HG03469 (cell line): ENCODE results near the gene HELZ.
"Not testable (repeated sequence)": the region's sequence is repeated elsewhere in the genome, so short reads cannot be mapped to it uniquely, and the experiment has no call there.

Source experiments
- ATAC-seq: cut with Tn5 transposase; IDR thresholded peaks from one replicate; pipeline ENCODE4 v1.9.1; 2021; ENCODE audit warnings: mild to moderate bottlenecking, moderate library complexity, moderate number of reproducible peaks; ENCODE audit not compliant: unreplicated experiment

The HELZ gene

GRCh38 chr17:67054011-67054591 lies 190.9 kb downstream of the HELZ start:
- ATAC-seq, result no peak

DNA sequence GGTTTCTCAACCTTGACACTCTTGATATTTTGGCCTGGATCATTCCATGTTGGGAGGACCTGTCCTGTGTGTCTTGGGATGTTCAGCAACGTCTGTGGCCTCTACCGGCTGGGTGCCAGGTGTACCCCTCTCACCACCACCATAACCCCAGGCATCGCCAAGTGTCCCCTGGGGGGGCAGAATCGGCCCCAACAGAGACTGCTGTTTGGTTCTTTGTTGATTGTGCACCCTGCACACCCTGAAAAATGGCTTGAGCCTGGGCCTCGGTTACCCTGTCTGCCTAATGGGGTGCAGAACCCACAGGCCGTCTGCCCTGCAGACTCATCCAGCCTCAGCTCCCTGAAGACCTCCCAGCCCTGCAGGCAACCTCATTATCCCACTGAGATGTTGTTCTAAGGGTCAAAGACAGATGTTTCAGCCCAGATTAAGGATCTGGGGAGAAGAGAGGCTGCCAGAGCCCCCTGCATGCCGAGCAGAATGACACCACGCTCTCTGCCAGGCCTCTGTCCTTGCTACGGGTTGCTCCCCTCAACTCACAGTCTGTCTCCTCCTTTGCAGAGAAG lies 191.5 kb downstream of the HELZ start:
- no peak for ATAC-seq

DNA sequence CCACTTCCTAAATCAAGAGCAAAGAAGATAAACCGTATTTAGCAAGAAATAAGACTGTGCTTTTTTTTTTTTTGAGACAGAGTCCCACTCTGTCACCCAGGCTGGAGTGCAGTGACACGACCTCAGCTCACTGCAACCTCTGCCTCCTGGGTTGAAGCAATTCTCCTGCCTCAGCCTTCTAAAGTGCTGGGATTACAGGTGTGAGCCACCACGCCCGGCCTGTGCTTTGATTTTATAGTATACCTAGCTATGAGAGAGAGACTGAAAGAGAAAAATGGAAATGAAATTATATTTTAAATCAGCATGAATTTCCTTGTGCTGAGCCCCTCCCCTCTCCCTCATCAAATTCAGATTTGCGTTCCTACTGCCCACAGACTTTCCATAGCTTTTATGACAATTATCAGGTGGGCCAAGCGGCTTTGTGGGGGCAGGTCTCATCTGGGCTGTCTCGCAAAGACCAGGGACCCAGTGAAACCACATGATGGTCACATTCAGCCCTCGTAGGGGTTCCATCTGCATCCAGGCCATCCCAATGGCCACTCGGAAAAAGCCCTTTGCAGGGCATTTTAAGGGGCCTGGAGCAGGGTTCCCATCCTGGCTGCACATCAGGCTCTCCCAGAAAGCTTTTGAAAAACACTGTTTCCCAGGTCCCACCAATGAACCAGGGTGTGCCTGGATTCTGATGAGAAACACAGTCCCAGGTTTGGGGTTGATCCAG lies 192.1 kb downstream of the HELZ start:
- ATAC-seq, result no peak

- no peak for ATAC-seq
Observed at GRCh38 chr17:67051837-67052236, 193.2 kb downstream of the HELZ start.

DNA sequence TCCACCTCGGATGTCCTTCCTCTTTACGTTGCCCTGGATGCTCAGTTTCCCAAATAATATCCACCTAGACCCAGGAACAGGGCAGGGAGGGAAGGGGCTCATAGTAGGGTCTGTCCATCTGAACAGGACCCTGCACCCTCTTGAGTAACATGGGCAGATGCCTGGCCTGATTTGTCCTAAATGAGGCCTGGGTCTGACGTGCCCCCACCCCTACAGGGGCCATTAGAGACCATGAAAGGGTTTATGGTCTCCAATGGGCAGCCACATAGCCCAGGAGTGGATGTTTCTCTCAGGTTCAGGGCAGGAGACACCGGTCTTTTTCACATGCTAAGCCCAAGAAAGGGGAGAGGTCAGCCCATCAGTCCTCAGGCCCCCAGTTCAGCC lies 193.8 kb downstream of the HELZ start:
- ATAC-seq, result no peak

DNA sequence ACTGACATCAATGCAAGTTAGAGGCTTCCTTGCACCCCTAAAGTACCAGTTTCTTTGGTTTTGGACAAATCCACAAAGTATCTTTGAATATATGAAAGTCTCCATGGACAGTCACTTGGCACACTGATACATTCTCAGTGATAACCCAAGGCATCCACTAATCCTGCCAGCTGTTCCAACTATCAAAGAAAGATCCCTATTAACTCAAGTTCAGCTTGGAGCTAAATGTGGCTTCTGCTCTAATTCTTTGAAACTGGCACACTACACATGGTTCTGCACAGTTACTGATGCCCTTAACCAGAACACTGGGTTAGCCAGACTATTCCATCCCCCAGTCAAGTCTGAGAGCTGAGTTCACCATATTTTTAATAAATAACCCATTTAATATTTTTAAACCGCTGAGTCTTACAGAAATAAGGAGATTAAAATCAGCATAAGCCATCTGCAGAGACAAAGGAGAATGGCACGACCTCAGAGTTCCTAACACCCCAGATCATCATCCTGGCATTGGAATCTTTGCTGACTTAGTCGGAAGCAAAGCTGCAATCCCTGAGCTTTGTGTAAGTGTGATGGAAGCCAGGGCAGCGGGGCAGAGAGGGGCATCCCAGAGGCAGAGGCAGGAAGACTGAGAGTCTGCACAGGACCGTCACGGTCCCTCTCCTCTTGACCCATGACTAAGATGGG lies 194.4 kb downstream of the HELZ start:
- ATAC-seq, result no peak

DNA sequence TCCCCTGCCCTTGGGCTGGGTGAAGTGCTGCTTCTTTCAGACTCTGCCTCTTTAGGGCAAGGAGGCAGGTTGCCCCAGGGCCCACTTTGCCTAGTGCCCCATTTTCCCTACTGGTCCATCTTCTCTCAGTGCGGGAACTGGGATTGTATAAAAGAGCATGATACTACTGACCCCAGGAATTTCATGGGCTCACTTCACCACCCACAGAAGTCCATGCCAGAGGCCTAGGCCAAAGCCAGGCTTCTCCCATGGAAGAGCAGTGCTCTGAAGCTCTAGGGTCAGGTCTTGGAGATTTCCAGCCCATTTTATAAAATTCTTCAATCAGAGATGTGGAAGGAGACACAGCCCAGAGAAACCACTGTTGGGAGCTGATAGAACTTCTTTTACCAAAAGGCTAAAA lies 194.9 kb downstream of the HELZ start:
- no peak for ATAC-seq

GRCh38 chr17:67049025-67049739 lies 195.8 kb downstream of the HELZ start:
- no peak for ATAC-seq

GRCh38 chr17:67047382-67047781 lies 197.6 kb downstream of the HELZ start:
- no peak for ATAC-seq

DNA sequence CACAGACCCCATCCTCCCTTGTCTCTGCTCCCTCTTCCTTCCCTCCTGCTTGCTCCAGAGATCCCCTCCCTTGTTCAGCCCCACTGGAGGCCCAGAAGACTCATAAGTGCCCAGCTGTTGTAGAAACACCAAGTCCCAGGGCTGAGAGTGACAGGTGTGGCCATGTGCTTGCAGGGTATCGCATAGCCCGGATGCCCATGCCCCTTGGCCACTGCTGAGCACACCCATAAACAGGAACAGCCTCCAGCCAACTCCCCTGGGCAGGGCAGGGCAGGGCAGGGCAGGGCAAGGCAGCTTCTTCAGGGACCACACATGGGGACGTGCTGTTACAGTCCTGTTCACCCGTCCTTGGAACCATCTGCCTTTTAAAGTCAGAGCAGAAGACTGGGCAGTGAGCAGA lies 198.6 kb downstream of the HELZ start:
- ATAC-seq, result no peak

- no peak for ATAC-seq
Observed at GRCh38 chr17:67044940-67045339, 200.1 kb downstream of the HELZ start.

DNA sequence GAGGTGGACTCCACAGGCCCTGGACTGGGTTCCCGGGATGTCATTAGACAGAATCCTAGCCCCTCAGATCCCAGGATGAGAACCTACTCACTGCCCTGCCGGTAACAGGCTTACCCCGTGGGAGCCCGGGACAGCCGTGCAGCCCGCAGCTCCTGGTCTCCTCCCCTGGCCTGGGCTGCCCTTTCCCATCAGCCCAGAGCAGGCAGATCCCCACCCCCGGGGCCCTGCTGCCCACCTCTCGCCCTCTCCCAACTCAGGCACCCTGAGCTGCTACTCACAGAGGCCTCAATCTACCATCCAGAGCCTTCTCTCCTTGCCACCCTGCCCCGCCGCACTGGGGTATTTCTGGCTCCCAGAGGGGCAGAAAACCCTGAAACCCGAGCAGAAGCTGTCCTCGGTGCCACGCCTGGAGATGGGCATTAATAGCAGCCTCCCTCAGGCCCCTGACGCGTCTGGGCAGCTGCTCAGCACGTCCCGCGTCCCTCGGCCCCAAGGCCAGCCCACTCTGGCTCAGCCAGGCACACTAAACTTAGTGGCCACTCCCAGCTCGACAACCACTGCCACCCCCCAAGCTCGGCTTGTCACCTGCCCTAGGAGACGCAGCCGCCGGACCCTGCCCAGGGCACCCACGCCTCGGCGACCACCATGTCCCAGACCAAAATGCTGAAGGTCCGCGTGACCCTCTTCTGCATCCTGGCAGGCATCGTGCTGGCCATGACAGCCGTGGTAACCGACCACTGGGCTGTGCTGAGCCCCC lies 200.8 kb downstream of the HELZ start, which contains the start of gene CACNG1:
TSS of gene CACNG1 (plus strand) at position 539 of the 757 bp plus-strand sequence. CDS start at position 646, 107 bp downstream.
- ATAC-seq, result no peak

DNA sequence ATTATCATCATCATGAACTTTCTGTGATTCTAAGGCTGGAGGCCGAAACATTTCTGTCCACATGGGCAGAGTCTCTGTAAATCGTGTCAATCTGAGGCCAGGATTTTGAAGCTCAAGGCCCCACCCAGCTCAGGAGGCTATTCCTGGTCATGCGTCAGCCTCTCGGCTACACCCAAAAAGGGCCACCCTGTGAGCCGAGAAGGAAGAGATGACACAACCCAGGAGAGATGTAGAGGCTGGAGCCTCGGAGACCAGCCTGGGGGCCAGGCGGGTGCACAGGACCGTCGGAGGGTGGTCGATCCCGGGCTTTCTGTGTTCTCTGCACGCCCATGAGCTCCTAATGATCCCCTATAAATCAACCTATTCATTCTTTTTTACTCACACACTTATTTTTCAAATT lies 201.7 kb downstream of the HELZ start:
- no peak for ATAC-seq

DNA sequence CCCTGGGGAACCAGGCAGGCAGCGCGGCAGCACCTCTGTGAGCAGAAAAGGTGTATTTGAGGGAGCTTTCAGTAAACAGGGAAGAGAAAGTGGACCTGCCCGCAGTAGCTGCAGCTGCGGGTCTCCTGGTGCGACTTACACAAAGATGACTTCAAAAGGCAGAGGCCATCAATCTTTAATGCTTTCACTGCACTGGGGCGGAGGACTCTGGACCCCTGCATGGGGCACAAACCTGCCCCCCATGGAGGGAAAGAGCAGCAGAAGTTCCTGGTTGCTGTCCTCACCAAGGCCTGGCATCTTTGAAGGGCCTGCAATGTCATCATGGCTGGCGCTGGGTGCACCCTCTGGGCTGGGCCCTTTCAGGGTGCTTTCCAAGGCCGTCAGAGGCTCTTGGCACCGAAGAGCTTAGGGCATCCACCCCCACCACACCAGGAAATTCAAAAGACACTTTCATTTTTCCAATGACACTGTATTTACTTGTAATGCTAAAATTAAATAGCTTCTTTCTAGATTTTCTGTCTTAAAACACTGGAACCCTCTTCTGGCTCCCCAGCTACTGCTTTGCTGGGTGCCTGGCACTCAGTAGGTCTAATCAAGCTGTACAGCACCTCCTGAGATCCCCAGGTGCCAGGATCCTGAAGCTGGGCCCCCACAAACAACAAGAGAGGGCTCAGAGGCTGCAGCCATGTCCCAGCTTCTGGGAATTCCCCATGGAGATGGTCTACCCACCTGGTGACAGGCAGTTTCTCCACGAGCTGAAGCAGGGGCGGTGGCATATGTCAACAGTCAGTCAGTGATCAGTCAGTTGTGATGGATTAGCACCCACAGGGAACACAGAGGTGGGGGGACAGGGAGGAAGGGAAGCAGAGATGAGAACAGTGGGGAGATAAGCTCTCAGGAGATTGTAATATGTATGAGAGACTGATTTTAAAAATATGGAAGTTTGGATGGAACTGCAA lies 202.8 kb downstream of the HELZ start:
- ATAC-seq, result no peak

- ATAC-seq, result no peak
Observed at GRCh38 chr17:67041531-67041930, 203.5 kb downstream of the HELZ start.

DNA sequence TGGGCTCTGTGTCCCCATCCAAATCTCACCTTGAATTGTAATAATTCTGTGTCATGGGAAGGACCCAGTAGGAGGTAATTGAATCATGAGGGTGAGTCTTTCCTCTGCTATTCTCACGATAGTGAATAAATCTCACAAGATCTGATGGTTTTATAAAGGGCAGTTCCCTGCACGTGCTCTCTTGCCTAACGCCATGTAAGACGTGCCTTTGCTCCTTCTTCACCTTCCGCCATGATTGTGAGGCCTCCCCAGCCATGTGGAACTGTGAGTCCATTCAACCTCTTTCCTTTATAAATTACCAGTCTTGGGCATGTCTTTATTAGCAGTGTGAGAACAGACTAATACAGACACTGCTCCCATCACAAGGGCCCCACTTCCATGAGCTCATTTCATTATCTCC lies 203.9 kb downstream of the HELZ start:
- not testable (repeated sequence) for ATAC-seq

DNA sequence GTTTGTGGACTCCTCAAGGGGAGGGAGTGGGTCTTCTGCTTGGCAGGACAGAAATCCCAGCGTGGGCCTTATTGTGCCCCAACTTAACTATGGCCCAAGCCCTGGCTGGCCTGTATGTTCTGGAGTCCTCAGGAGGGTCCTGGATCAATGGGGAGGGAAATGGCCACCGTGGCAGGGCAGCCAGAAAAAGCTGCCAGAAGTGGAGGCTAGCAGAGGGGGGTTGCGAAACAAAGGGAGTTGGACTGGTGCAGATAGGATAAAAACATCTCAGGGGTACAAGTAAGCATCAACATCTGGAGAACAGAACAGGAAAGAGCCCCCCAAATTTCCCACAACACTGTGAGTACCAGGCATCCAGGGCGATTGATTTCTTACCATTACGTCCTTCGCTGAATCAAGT lies 204.3 kb downstream of the HELZ start:
- no peak for ATAC-seq

DNA sequence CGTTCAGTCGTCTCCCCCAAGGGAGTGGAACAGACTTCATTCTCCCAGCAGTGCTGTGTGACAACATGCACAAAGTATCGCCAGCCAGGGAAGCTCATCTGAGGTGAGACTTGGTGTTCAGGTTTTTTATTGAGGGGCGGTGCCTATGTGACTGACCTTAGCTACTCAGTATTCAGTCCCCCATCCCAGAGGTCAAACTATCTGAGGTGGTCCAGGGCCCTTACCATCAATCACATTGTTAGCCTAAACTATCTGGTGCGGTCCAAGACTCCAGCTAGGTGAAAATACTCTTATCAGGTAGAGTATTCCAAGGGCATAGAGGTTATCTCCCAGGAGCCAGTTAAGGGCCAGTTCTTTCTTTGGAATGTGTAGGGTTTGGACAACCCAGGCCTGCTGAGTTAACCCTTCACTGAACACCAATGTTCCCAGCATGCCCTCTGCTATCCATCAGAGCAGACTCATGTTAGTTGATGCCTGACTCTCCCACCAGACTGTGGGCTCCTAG lies 206.1 kb downstream of the HELZ start:
- ATAC-seq, result no peak
